Upper lobe of left lung (tissue), 4 donors: ENCODE results near the gene UBASH3A.

ENCODE experiments used
- POLR2A ChIP-seq, 4 donors: fragments of 450-650 bp; IDR thresholded peaks; one replicate each; pipeline ENCODE4 v1.5.1; 2016 to 2017; ENCODE audit warnings: antibody characterized with exemption in 4 of 4, mild to moderate bottlenecking in 2 of 4
- TF ChIP-seq, protein P1 (sequence below), 6 experiments: fragments of 450-650 bp in 4 of 6; fragments of 200-600 bp in 2 of 6; sonication (generic) in 2 of 6; IDR thresholded peaks; one replicate each; pipeline ENCODE4 v1.5.1; 2016 to 2019; ENCODE audit warnings: antibody characterized with exemption in 6 of 6

DNA sequence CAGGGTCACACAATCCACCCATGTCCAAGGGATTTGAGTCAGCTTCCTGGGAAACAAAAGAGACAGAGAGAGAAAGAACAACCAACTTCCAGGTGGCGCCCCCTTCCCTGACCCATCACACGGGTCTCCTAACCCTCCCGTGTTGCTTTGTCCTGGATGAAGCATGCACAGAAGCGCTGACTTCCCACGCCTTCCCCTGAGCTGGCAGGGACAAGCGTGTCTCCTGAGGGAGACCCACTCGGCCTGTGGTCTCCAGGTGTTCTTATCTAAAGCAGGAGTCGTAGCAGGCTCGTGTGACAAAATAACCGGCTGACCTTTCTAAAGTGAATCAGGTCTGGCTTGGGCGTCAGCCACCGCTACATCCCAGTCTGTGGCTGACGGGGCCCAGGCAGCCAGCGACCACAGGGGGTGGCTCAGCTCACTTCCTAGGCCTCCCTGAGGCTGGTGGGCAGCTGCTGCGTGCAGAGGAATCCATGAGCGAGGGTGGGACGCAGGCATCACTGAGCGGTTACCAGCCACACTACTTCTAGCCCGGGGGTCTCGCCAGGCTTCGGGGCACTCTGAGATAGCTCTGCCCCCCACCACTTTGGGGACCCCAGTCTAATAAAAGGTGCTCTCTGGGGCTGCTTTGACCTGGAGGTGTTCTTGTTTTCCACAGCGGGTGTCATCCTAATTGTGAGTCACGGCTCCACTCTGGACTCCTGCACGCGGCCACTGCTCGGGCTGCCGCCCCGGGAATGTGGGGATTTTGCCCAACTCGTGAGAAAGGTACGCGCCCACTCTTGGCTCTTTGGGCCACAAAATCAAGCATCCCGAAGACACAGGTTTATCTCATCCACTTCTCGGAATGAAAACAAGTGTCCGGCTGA, 40.4 kb downstream of the UBASH3A start:
- TF ChIP-seq, protein P1, sequence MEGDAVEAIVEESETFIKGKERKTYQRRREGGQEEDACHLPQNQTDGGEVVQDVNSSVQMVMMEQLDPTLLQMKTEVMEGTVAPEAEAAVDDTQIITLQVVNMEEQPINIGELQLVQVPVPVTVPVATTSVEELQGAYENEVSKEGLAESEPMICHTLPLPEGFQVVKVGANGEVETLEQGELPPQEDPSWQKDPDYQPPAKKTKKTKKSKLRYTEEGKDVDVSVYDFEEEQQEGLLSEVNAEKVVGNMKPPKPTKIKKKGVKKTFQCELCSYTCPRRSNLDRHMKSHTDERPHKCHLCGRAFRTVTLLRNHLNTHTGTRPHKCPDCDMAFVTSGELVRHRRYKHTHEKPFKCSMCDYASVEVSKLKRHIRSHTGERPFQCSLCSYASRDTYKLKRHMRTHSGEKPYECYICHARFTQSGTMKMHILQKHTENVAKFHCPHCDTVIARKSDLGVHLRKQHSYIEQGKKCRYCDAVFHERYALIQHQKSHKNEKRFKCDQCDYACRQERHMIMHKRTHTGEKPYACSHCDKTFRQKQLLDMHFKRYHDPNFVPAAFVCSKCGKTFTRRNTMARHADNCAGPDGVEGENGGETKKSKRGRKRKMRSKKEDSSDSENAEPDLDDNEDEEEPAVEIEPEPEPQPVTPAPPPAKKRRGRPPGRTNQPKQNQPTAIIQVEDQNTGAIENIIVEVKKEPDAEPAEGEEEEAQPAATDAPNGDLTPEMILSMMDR (IDR thresholded peaks at IDR 0.05), result no peak
- TF ChIP-seq POLR2A (IDR thresholded peaks at IDR 0.05), result no peak
